ENCODE results near the gene C12orf50. TPM values are rescaled to one million over a fixed set of nuclear protein-coding genes. Genes with fewer than 3 reads are reported as not detected.

The C12orf50 gene
- total and polyA plus RNA-seq, 2 experiments from 2014 or later = not detected

- Histone ChIP-seq H2AFZ (no peak overlapping the region), H4K20me1 (ENCODE audit: insufficient read depth) (no peaks in the 10 kb centered on the region), H3F3A (ENCODE audit: insufficient read depth) (no peaks in the 10 kb centered on the region), H3K4me3 (no peak overlapping the region), H3K9me3 (ENCODE audit: low read depth) (no peaks in the 10 kb centered on the region), H3K27me3 (replicated peaks; ENCODE audit: insufficient read depth) (peaks cover 4% of the 10 kb centered on the region; the same call in 1 of the 2 replicates), H3K36me3 (ENCODE audit: low read depth) (no peaks in the 10 kb centered on the region), H3K4me1 (ENCODE audit: insufficient read depth) (no peaks in the 10 kb centered on the region), H3K27ac (no peak overlapping the region), H3K79me2 (ENCODE audit: insufficient read depth) (no peaks in the 10 kb centered on the region), H3K9ac (no peak overlapping the region), H3K4me2 (ENCODE audit: unreplicated experiment) (no peak overlapping the region), H3K9me2 (ENCODE audit: insufficient read depth) (no peaks in the 10 kb centered on the region)
- no peak for DNase-seq
- 43 to 45% methylated on average over 2 of the region's 2 CpGs for WGBS, 2 experiments (ENCODE audit: low coverage in 1 of 2, low lambda C conversion rate in 2 of 2, missing lambda C conversion rate in 2 of 2)
- no peak for TF ChIP-seq EZH2phosphoT487 (IDR thresholded peaks at IDR 0.05; ENCODE audit: insufficient read depth, low read depth)
- TF ChIP-seq EZH2 (IDR thresholded peaks at IDR 0.05; ENCODE audit: insufficient read depth, poor library complexity, severe bottlenecking) = no peak
- in situ Hi-C loops (cut with MboI) = no loop called here
These were observed 40.7 kb downstream of the C12orf50 start for GRCh38 chr12:87988534-87988933.

- Histone ChIP-seq H3K4me2 (ENCODE audit: unreplicated experiment) (no peak overlapping the region), H3K27ac (no peak overlapping the region), H3F3A (ENCODE audit: insufficient read depth) (no peaks in the 10 kb centered on the region), H3K27me3 (replicated peaks; ENCODE audit: insufficient read depth) (peaks cover 4% of the 10 kb centered on the region; the same call in 1 of the 2 replicates), H3K4me3 (no peak overlapping the region), H3K9me3 (ENCODE audit: low read depth) (no peaks in the 10 kb centered on the region), H4K20me1 (ENCODE audit: insufficient read depth) (no peaks in the 10 kb centered on the region), H3K36me3 (ENCODE audit: low read depth) (no peaks in the 10 kb centered on the region), H2AFZ (no peak overlapping the region), H3K9me2 (ENCODE audit: insufficient read depth) (no peaks in the 10 kb centered on the region), H3K4me1 (ENCODE audit: insufficient read depth) (peaks cover 9% of the 10 kb centered on the region; the same call in 1 of the 2 replicates), H3K9ac (no peak overlapping the region), H3K79me2 (ENCODE audit: insufficient read depth) (no peaks in the 10 kb centered on the region)
- in situ Hi-C loops (cut with MboI) = no loop called here
- no peak for DNase-seq
- TF ChIP-seq EZH2phosphoT487 (IDR thresholded peaks at IDR 0.05; ENCODE audit: insufficient read depth, low read depth) (no peak), EZH2 (IDR thresholded peaks at IDR 0.05; ENCODE audit: insufficient read depth, poor library complexity, severe bottlenecking) (no peak)
- 27 to 29% methylated on average over 2 of the region's 2 CpGs for WGBS, 2 experiments (ENCODE audit: low coverage in 1 of 2, low lambda C conversion rate in 2 of 2, missing lambda C conversion rate in 2 of 2)
These were observed 44.0 kb downstream of the C12orf50 start for GRCh38 chr12:87985069-87985675.

GRCh38 chr12:87982208-87982607 lies 47.0 kb downstream of the C12orf50 start:
- H3K4me1 ChIP-seq (ENCODE audit: insufficient read depth) = peaks cover 9% of the 10 kb centered on the region; the same call in 1 of the 2 replicates
- TF ChIP-seq EZH2phosphoT487 (IDR thresholded peaks at IDR 0.05; ENCODE audit: insufficient read depth, low read depth) (no peak), EZH2 (IDR thresholded peaks at IDR 0.05; ENCODE audit: insufficient read depth, poor library complexity, severe bottlenecking) (no peak)
- H3K27ac ChIP-seq = no peak overlapping the region
- in situ Hi-C loops (cut with MboI) = no loop called here
- H3K4me2 ChIP-seq (ENCODE audit: unreplicated experiment) = no peak overlapping the region
- H3K36me3 ChIP-seq (ENCODE audit: low read depth) = no peaks in the 10 kb centered on the region
- no peak overlapping the region for H2AFZ ChIP-seq
- H3K9me2 ChIP-seq (ENCODE audit: insufficient read depth) = no peaks in the 10 kb centered on the region
- no peaks in the 10 kb centered on the region for H3F3A ChIP-seq (ENCODE audit: insufficient read depth)
- WGBS, 2 experiments (ENCODE audit: low coverage in 1 of 2, low lambda C conversion rate in 2 of 2, missing lambda C conversion rate in 2 of 2) = 62 to 83% methylated on average over 1 of the region's 1 CpG
- H3K27me3 ChIP-seq (replicated peaks; ENCODE audit: insufficient read depth) = no peaks in the 10 kb centered on the region
- H3K9me3 ChIP-seq (ENCODE audit: low read depth) = no peaks in the 10 kb centered on the region
- no peaks in the 10 kb centered on the region for H3K79me2 ChIP-seq (ENCODE audit: insufficient read depth)
- H3K4me3 ChIP-seq = no peak overlapping the region
- H4K20me1 ChIP-seq (ENCODE audit: insufficient read depth) = no peaks in the 10 kb centered on the region
- DNase-seq = peak; percentile 37
- H3K9ac ChIP-seq = no peak overlapping the region

- no peak for TF ChIP-seq EZH2 (IDR thresholded peaks at IDR 0.05; ENCODE audit: insufficient read depth, poor library complexity, severe bottlenecking)
- TF ChIP-seq EZH2phosphoT487 (IDR thresholded peaks at IDR 0.05; ENCODE audit: insufficient read depth, low read depth) = no peak
- Histone ChIP-seq H3F3A (ENCODE audit: insufficient read depth) (no peaks in the 10 kb centered on the region), H3K9me2 (ENCODE audit: insufficient read depth) (no peaks in the 10 kb centered on the region), H3K27me3 (replicated peaks; ENCODE audit: insufficient read depth) (no peaks in the 10 kb centered on the region), H3K9ac (no peak overlapping the region), H3K79me2 (ENCODE audit: insufficient read depth) (no peaks in the 10 kb centered on the region), H3K27ac (no peak overlapping the region), H3K36me3 (ENCODE audit: low read depth) (no peaks in the 10 kb centered on the region), H3K9me3 (ENCODE audit: low read depth) (no peaks in the 10 kb centered on the region), H3K4me1 (ENCODE audit: insufficient read depth) (peaks cover 9% of the 10 kb centered on the region; the same call in 1 of the 2 replicates), H2AFZ (no peak overlapping the region), H3K4me2 (ENCODE audit: unreplicated experiment) (no peak overlapping the region), H4K20me1 (ENCODE audit: insufficient read depth) (no peaks in the 10 kb centered on the region), H3K4me3 (no peak overlapping the region)
- in situ Hi-C loops (cut with MboI) = no loop called here
- 68 to 81% methylated on average over 1 of the region's 1 CpG for WGBS, 2 experiments (ENCODE audit: low coverage in 1 of 2, low lambda C conversion rate in 2 of 2, missing lambda C conversion rate in 2 of 2)
- DNase-seq = peak; percentile 15
These were observed 47.7 kb downstream of the C12orf50 start for GRCh38 chr12:87981495-87981894.
